ENCODE data around the gene EIF3L. TPM values are rescaled to one million over a fixed set of nuclear protein-coding genes. Genes with fewer than 3 reads are reported as not detected.

EIF3L gene
- total RNA-seq, 1 experiment from 2014 or later = 402 TPM

GRCh38 chr22:37912171-37912570, 63.0 kb downstream of the EIF3L start:
- Mint-ChIP-seq H3K36me3 (ENCODE audit: insufficient read depth, unreplicated experiment) (peaks cover 61% of the 10 kb centered on the region), H3K4me1 (ENCODE audit: low read depth, unreplicated experiment) (peaks cover 10% of the 10 kb centered on the region), H3K27ac (ENCODE audit: unreplicated experiment) (no peak overlapping the region), H3K9me3 (ENCODE audit: low read depth, unreplicated experiment) (no peaks in the 10 kb centered on the region), H3K4me3 (ENCODE audit: low read depth, unreplicated experiment) (no peak overlapping the region), H3K27me3 (ENCODE audit: unreplicated experiment) (no peaks in the 10 kb centered on the region)
- TF ChIP-seq, protein P1, sequence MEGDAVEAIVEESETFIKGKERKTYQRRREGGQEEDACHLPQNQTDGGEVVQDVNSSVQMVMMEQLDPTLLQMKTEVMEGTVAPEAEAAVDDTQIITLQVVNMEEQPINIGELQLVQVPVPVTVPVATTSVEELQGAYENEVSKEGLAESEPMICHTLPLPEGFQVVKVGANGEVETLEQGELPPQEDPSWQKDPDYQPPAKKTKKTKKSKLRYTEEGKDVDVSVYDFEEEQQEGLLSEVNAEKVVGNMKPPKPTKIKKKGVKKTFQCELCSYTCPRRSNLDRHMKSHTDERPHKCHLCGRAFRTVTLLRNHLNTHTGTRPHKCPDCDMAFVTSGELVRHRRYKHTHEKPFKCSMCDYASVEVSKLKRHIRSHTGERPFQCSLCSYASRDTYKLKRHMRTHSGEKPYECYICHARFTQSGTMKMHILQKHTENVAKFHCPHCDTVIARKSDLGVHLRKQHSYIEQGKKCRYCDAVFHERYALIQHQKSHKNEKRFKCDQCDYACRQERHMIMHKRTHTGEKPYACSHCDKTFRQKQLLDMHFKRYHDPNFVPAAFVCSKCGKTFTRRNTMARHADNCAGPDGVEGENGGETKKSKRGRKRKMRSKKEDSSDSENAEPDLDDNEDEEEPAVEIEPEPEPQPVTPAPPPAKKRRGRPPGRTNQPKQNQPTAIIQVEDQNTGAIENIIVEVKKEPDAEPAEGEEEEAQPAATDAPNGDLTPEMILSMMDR (IDR thresholded peaks at IDR 0.05; ENCODE audit: unreplicated experiment) = no peak
- DNase-seq = no peak
- intact Hi-C loops (cut with micrococcal nuclease; ENCODE audit: unreplicated experiment) = no loop called here
- CTCF ChIA-PET = interaction anchor here (0.9 kb wide), 1 partner anchor 85 kb away, joined by 3 read pairs; no protein-coding TSS in a partner anchor
- no TSS peak for BruUV-seq (replicated peaks)

GRCh38 chr22:37913233-37913721, 64.1 kb downstream of the EIF3L start:
- no peak for DNase-seq
- H3K4me1 Mint-ChIP-seq (ENCODE audit: low read depth, unreplicated experiment) = no peaks in the 10 kb centered on the region
- TF ChIP-seq, protein P1 (IDR thresholded peaks at IDR 0.05; ENCODE audit: unreplicated experiment) = no peak
- BruUV-seq (replicated peaks) = no TSS peak
- no peaks in the 10 kb centered on the region for H3K9me3 Mint-ChIP-seq (ENCODE audit: low read depth, unreplicated experiment)
- no peak overlapping the region for H3K4me3 Mint-ChIP-seq (ENCODE audit: low read depth, unreplicated experiment)
- H3K27me3 Mint-ChIP-seq (ENCODE audit: unreplicated experiment) = no peaks in the 10 kb centered on the region
- intact Hi-C loops (cut with micrococcal nuclease; ENCODE audit: unreplicated experiment) = no loop called here
- no peak overlapping the region for H3K27ac Mint-ChIP-seq (ENCODE audit: unreplicated experiment)
- CTCF ChIA-PET = interaction anchor here (1.0 kb wide), 1 partner anchor 14 kb away, joined by 4 read pairs; no protein-coding TSS in a partner anchor
- peaks cover 63% of the 10 kb centered on the region for H3K36me3 Mint-ChIP-seq (ENCODE audit: insufficient read depth, unreplicated experiment)

- Mint-ChIP-seq H3K9me3 (ENCODE audit: low read depth, unreplicated experiment) (no peaks in the 10 kb centered on the region), H3K27ac (ENCODE audit: unreplicated experiment) (no peak overlapping the region), H3K4me3 (ENCODE audit: low read depth, unreplicated experiment) (no peak overlapping the region), H3K36me3 (ENCODE audit: insufficient read depth, unreplicated experiment) (peaks cover 81% of the 10 kb centered on the region), H3K4me1 (ENCODE audit: low read depth, unreplicated experiment) (no peaks in the 10 kb centered on the region), H3K27me3 (ENCODE audit: unreplicated experiment) (no peaks in the 10 kb centered on the region)
- intact Hi-C loops (cut with micrococcal nuclease; ENCODE audit: unreplicated experiment) = no loop called here
- CTCF ChIA-PET = no interaction called here
- TF ChIP-seq, protein P1 (IDR thresholded peaks at IDR 0.05; ENCODE audit: unreplicated experiment) = no peak
- no TSS peak for BruUV-seq (replicated peaks)
- DNase-seq = no peak
These were observed 67.1 kb downstream of the EIF3L start for GRCh38 chr22:37916311-37916710.

DNA sequence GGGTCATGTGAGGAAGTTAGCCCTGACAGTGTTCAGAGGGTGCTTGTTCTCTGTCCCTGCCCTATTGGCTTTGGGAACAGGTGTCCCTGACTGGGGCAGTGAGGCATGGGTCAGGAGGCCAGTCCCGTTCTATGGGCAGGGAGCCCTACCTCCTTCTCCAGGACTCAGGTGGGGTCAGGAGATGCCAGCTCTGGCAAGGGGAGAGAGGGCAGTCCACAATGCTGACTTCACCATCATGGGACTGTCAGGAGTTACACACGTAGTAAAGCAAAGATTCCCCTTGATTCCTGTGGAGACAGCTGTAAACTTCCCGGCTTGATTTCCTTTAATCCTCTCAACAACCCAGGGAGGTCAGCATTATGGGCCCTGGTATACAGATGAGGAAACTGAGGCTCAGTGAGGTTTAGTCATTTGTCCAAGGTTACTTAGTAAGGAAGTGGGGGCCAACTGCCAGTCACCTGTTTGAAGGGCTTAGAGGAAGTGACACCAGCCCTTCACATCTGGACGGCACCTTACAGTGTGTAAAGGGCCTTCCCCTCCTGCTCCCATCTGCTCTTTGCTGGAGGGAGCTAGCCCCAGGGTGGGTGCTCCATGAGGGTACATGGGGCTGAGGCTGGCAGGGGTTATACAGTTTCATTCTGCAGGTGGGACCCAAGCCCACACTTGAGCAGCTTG, 68.8 kb downstream of the EIF3L start:
- Mint-ChIP-seq H3K27ac (ENCODE audit: unreplicated experiment) (no peak overlapping the region), H3K27me3 (ENCODE audit: unreplicated experiment) (no peaks in the 10 kb centered on the region), H3K4me3 (ENCODE audit: low read depth, unreplicated experiment) (no peak overlapping the region), H3K4me1 (ENCODE audit: low read depth, unreplicated experiment) (no peaks in the 10 kb centered on the region), H3K9me3 (ENCODE audit: low read depth, unreplicated experiment) (no peaks in the 10 kb centered on the region), H3K36me3 (ENCODE audit: insufficient read depth, unreplicated experiment) (peaks cover 86% of the 10 kb centered on the region)
- TF ChIP-seq, protein P1 (IDR thresholded peaks at IDR 0.05; ENCODE audit: unreplicated experiment) = no peak
- BruUV-seq (replicated peaks) = no TSS peak
- intact Hi-C loops (cut with micrococcal nuclease; ENCODE audit: unreplicated experiment) = no loop called here
- CTCF ChIA-PET = no interaction called here
- no peak for DNase-seq

Measured in Calu3 (cell line).